ENCODE results near the gene MAP1LC3B2. TPM values are rescaled to one million over a fixed set of nuclear protein-coding genes. Genes with fewer than 3 reads are reported as not detected.

Gene MAP1LC3B2
- total RNA-seq, 1 donor from 2014 or later: 0.82 TPM

- peaks cover 10% of the 10 kb centered on the region for H3K9me3 Mint-ChIP-seq
- TF ChIP-seq CTCF (conservative IDR thresholded peaks at IDR 0.05): no peak
- peaks cover 3% of the 10 kb centered on the region for H3K27me3 Mint-ChIP-seq (ENCODE audit: low read depth)
- peaks cover 3% of the 10 kb centered on the region for H3K36me3 Mint-ChIP-seq (ENCODE audit: low read depth)
- no peak overlapping the region for H3K27ac Mint-ChIP-seq (ENCODE audit: unreplicated experiment)
- DNase-seq (ENCODE audit: low read depth, low spot score): no peak
- H3K4me1 Mint-ChIP-seq: peaks cover 11% of the 10 kb centered on the region
- H3K4me3 Mint-ChIP-seq: no peak overlapping the region
These were observed 28.1 kb downstream of the MAP1LC3B2 start for GRCh38 chr12:116587270-116587669.

GRCh38 chr12:116588390-116589028 lies 29.3 kb downstream of the MAP1LC3B2 start:
- Mint-ChIP-seq H3K9me3 (peaks cover 10% of the 10 kb centered on the region), H3K27me3 (ENCODE audit: low read depth) (peaks cover 3% of the 10 kb centered on the region), H3K4me3 (no peak overlapping the region), H3K36me3 (ENCODE audit: low read depth) (peaks cover 3% of the 10 kb centered on the region), H3K4me1 (no peaks in the 10 kb centered on the region), H3K27ac (ENCODE audit: unreplicated experiment) (no peak overlapping the region)
- no peak for TF ChIP-seq CTCF (conservative IDR thresholded peaks at IDR 0.05)
- DNase-seq (ENCODE audit: low read depth, low spot score): no peak

GRCh38 chr12:116589581-116589980 lies 30.4 kb downstream of the MAP1LC3B2 start:
- Mint-ChIP-seq H3K4me1 (peaks cover 7% of the 10 kb centered on the region), H3K9me3 (peaks cover 6% of the 10 kb centered on the region), H3K27me3 (ENCODE audit: low read depth) (peaks cover 3% of the 10 kb centered on the region), H3K4me3 (no peak overlapping the region), H3K27ac (ENCODE audit: unreplicated experiment) (no peak overlapping the region), H3K36me3 (ENCODE audit: low read depth) (peaks cover 3% of the 10 kb centered on the region)
- no peak for DNase-seq (ENCODE audit: low read depth, low spot score)
- no peak for TF ChIP-seq CTCF (conservative IDR thresholded peaks at IDR 0.05)

- Mint-ChIP-seq H3K4me3 (no peak overlapping the region), H3K4me1 (peaks cover 8% of the 10 kb centered on the region), H3K9me3 (peaks cover 6% of the 10 kb centered on the region), H3K27me3 (ENCODE audit: low read depth) (peaks cover 3% of the 10 kb centered on the region), H3K36me3 (ENCODE audit: low read depth) (peaks cover 3% of the 10 kb centered on the region), H3K27ac (ENCODE audit: unreplicated experiment) (no peak overlapping the region)
- no peak for DNase-seq (ENCODE audit: low read depth, low spot score)
- TF ChIP-seq CTCF (conservative IDR thresholded peaks at IDR 0.05): no peak
These were observed 31.4 kb downstream of the MAP1LC3B2 start for GRCh38 chr12:116590561-116590960.

GRCh38 chr12:116591855-116592637 lies 32.9 kb downstream of the MAP1LC3B2 start:
- Mint-ChIP-seq H3K27ac (ENCODE audit: unreplicated experiment) (peak overlapping the region; percentile 19), H3K27me3 (ENCODE audit: low read depth) (peaks cover 3% of the 10 kb centered on the region), H3K36me3 (ENCODE audit: low read depth) (peaks cover 3% of the 10 kb centered on the region), H3K9me3 (peaks cover 6% of the 10 kb centered on the region), H3K4me1 (peaks cover 8% of the 10 kb centered on the region), H3K4me3 (no peak overlapping the region)
- no peak for DNase-seq (ENCODE audit: low read depth, low spot score)
- TF ChIP-seq CTCF (conservative IDR thresholded peaks at IDR 0.05): no peak

Data from neural crest cell (in vitro differentiated cells).